VCaP (cell line): ENCODE data around the gene SSRP1.

Experiments used
- H3K27ac ChIP-seq: fragments of 450-650 bp; 2 replicates; pipeline ENCODE4 v1.5.1; 2017
- CTCF ChIP-seq: fragments of 450-650 bp; conservative IDR thresholded peaks from 2 replicates; pipeline ENCODE4 v1.5.1; 2017; ENCODE audit warnings: mild to moderate bottlenecking, moderate library complexity

The SSRP1 gene

GRCh38 chr11:57320719-57321387, 14.8 kb downstream of the SSRP1 start:
- no peak for TF ChIP-seq CTCF
- H3K27ac ChIP-seq = peak overlapping the region; percentile 88

DNA sequence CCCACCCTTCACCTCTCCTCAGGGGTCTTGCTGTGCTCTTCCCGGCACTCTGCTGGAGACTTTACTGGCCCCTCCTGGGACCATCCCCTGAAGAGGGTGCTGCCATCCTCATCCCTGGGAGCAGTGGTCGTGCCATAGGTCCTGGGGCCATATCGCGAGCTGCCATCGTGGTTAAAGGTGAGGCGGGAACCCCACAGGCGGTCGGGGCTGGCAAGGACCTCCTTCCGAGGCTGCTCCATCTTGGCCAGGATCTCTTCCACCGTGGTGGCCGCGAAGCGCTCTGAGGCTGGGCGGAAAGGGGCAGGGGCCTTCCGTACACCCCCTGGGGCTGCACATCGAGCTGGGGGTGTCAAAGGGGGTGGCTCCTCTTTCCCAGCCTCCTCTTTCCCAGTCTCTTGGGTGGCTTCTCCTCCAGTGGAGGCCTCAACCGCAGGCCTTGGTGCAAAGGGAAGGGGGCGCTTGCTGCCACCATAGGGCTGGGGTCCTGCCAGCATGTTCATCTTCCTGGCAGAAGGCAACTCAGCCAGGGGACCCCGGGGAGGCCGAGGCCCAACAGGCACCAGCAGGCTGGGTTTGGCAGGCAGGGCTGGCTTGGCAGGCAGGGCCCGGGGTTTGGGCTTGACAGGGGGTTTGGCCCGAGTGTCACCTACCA, 15.5 kb downstream of the SSRP1 start:
- H3K27ac ChIP-seq = peak overlapping the region; percentile 88
- TF ChIP-seq CTCF = no peak

DNA sequence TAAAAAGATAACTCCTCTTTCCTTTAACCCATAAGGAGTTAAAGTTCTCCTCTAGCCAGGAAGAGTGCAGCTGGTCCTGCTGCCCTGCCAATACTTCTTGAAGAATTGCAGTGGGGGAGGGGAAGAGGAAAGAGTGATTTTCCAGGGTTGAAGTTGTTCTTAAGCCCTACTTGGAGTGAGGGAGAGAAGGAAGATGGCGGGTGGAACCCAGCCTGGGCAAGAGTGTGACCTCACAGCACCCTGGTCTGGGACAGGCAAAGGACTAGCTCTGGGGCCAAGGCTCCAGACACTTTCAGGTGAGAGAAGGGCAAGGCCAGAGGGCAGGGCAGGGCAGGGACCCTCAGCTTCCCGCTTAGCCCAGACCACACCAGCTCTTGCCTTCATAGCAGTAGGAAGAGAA, 17.5 kb downstream of the SSRP1 start:
- peak overlapping the region; percentile 16; the same call in 1 of the 2 replicates for H3K27ac ChIP-seq
- no peak for TF ChIP-seq CTCF

GRCh38 chr11:57316017-57316416, 19.7 kb downstream of the SSRP1 start:
- TF ChIP-seq CTCF = no peak
- no peak overlapping the region for H3K27ac ChIP-seq

DNA sequence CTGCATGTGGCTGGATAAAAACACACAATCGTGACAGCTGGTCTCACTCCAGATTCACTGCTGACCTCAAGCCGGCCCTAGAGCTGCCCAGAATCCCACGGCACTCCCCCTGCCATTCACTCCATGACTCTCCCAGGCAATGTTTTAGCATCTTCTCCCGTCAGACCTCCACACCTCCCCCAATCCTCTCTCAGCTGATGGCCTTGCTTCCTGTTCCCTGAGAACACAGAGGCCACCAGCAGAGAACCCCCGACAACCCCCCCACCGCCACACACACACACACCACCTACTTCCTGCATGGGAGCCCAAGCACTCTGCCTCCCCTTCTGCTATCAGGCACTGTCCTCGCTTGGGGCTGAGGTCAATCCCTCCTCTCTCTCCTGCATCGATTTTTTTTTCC, 20.2 kb downstream of the SSRP1 start:
- TF ChIP-seq CTCF = no peak

GRCh38 chr11:57314221-57314973, 21.3 kb downstream of the SSRP1 start:
- H3K27ac ChIP-seq = no peak overlapping the region
- no peak for TF ChIP-seq CTCF

More for the DNA sequence above, 20.2 kb downstream of the SSRP1 start:
- H3K27ac ChIP-seq = no peak overlapping the region

- TF ChIP-seq CTCF = no peak
- H3K27ac ChIP-seq = peak overlapping the region; percentile 84
These were observed 21.9 kb downstream of the SSRP1 start for GRCh38 chr11:57313788-57314135.
